ENCODE data around the gene SF3A2.

SF3A2 gene

GRCh38 chr19:2291185-2291751 lies 54.6 kb downstream of the SF3A2 start:
- no peak for DNase-seq (ENCODE audit: low read depth in 2 of 2)

GRCh38 chr19:2294687-2295335 lies 58.2 kb downstream of the SF3A2 start:
- DNase-seq (ENCODE audit: low read depth in 2 of 2): no peak

- no peak for DNase-seq (ENCODE audit: low read depth in 2 of 2)
These were observed 59.5 kb downstream of the SF3A2 start for GRCh38 chr19:2296141-2296540.
